Hepatocyte (in vitro differentiated cells): ENCODE measurements around the gene EGFL8. TPM values are rescaled to one million over a fixed set of nuclear protein-coding genes. Genes with fewer than 3 reads are reported as not detected.

Source experiments
- DNase-seq: peaks from one replicate; pipeline ENCODE4 v3.0.0-alpha.2; 2016; ENCODE audit warnings: low spot score
- H2AFZ ChIP-seq: fragments of 200-600 bp; sonication (generic); 2 replicates; pipeline ENCODE4 v1.6.0; 2016; ENCODE audit warnings: antibody characterized with exemption, mild to moderate bottlenecking
- H3K27ac ChIP-seq: fragments of 200-600 bp; sonication (generic); 2 replicates; pipeline ENCODE4 v1.5.1; 2016; ENCODE audit warnings: mild to moderate bottlenecking
- H3K27me3 ChIP-seq: fragments of 200-600 bp; sonication (generic); 2 replicates; pipeline ENCODE4 v1.6.1; 2016
- H3K36me3 ChIP-seq: fragments of 200-600 bp; sonication (generic); replicated peaks from 2 replicates; pipeline ENCODE4 v1.5.1; 2016; ENCODE audit warnings: low read depth; ENCODE audit not compliant: insufficient read depth
- H3K4me1 ChIP-seq: fragments of 200-600 bp; sonication (generic); 2 replicates; pipeline ENCODE4 v1.5.1; 2016; ENCODE audit warnings: mild to moderate bottlenecking, moderate library complexity; ENCODE audit not compliant: insufficient read depth
- H3K4me2 ChIP-seq: fragments of 200-600 bp; sonication (generic); 2 replicates; pipeline ENCODE4 v1.6.0; 2016
- H3K4me3 ChIP-seq: fragments of 200-600 bp; sonication (generic); 2 replicates; pipeline ENCODE4 v1.5.1; 2016; ENCODE audit warnings: mild to moderate bottlenecking
- H3K79me2 ChIP-seq: fragments of 200-600 bp; sonication (generic); 2 replicates; pipeline ENCODE4 v1.6.0; 2017; ENCODE audit warnings: mild to moderate bottlenecking
- H3K9me2 ChIP-seq: fragments of 200-600 bp; sonication (generic); replicated peaks from 2 replicates; pipeline ENCODE4 v1.6.0; 2017; ENCODE audit warnings: mild to moderate bottlenecking; ENCODE audit not compliant: insufficient read depth
- H3K9me3 ChIP-seq: fragments of 200-600 bp; sonication (generic); 2 replicates; pipeline ENCODE4 v1.5.1; 2016; ENCODE audit warnings: low read depth, mild to moderate bottlenecking
- H4K20me1 ChIP-seq: fragments of 200-600 bp; sonication (generic); 2 replicates; pipeline ENCODE4 v1.6.0; 2016; ENCODE audit warnings: mild to moderate bottlenecking; ENCODE audit not compliant: insufficient read depth, poor library complexity, severe bottlenecking
- EZH2 ChIP-seq: fragments of 200-600 bp; sonication (generic); IDR thresholded peaks from 2 replicates; pipeline ENCODE4 v1.6.1; 2016; ENCODE audit warnings: antibody characterized with exemption, mild to moderate bottlenecking, borderline replicate concordance
- EZH2phosphoT487 ChIP-seq: fragments of 200-600 bp; sonication (generic); IDR thresholded peaks from one replicate; pipeline ENCODE4 v1.6.1; 2018; ENCODE audit warnings: antibody characterized with exemption, mild to moderate bottlenecking, low read depth, moderate library complexity; ENCODE audit not compliant: unreplicated experiment, severe bottlenecking
- WGBS: methylation state at CpG from one replicate; pipeline ENCODE4 v1.1.6; 2016; ENCODE audit warnings: low lambda C conversion rate; ENCODE audit errors: missing lambda C conversion rate; 5-methylcytosine and 5-hydroxymethylcytosine counted together
- polyA plus RNA-seq: library from polyadenylated mRNA; unstranded; fragments of >200 nt; fragmentation: Nextera tagmentation; extraction: Ambion mirVana; gene quantifications from 2 replicates; pipeline ENCODE4 v1.2.1, GENCODE V29; 2016
- total RNA-seq: library from RNA; depleted of rRNA; stranded (reverse); fragments of >200 nt; gene quantifications from 2 replicates; pipeline ENCODE4 v1.2.3, GENCODE V29; 2014
- TF ChIP-seq, protein P1 (sequence below): fragments of 200-600 bp; sonication (generic); IDR thresholded peaks from 2 replicates; pipeline ENCODE4 v1.5.1; 2016; ENCODE audit warnings: antibody characterized with exemption, mild to moderate bottlenecking; ENCODE audit not compliant: poor library complexity

Gene EGFL8
- total and polyA plus RNA-seq, 2 experiments from 2014 or later: 4.5 to 12.2 TPM

DNA sequence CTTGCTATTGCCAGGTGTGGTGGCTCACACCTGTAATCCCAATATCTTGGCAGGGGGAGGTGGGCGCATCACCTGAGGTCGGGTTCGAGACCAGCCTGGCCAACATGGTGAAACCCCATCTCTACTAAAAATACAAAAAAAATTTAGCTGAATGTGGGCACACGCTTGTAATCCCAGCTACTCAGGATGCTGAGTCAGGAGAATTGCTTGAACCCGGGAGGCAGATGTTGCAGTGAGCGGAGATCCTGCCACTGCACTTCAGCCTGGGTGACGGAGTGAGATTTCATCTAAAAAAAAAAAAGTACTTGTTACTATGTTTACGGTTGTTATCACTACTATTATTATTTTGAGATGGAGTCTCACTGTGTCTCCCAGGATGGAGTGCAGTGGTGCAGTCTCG, 7.5 kb upstream of the EGFL8 start:
- no peak overlapping the region for H2AFZ ChIP-seq
- WGBS: 97% methylated on average over 9 of the region's 9 CpGs
- peaks cover 21% of the 10 kb centered on the region for H3K4me1 ChIP-seq
- H3K27ac ChIP-seq: no peak overlapping the region
- H3K9me2 ChIP-seq: no peaks in the 10 kb centered on the region
- H3K9me3 ChIP-seq: no peaks in the 10 kb centered on the region
- H3K4me2 ChIP-seq: no peak overlapping the region
- H3K36me3 ChIP-seq: peaks cover 6% of the 10 kb centered on the region
- H3K4me3 ChIP-seq: no peak overlapping the region
- no peaks in the 10 kb centered on the region for H3K27me3 ChIP-seq
- TF ChIP-seq EZH2 (no peak), EZH2phosphoT487 (no peak)
- TF ChIP-seq, protein P1, sequence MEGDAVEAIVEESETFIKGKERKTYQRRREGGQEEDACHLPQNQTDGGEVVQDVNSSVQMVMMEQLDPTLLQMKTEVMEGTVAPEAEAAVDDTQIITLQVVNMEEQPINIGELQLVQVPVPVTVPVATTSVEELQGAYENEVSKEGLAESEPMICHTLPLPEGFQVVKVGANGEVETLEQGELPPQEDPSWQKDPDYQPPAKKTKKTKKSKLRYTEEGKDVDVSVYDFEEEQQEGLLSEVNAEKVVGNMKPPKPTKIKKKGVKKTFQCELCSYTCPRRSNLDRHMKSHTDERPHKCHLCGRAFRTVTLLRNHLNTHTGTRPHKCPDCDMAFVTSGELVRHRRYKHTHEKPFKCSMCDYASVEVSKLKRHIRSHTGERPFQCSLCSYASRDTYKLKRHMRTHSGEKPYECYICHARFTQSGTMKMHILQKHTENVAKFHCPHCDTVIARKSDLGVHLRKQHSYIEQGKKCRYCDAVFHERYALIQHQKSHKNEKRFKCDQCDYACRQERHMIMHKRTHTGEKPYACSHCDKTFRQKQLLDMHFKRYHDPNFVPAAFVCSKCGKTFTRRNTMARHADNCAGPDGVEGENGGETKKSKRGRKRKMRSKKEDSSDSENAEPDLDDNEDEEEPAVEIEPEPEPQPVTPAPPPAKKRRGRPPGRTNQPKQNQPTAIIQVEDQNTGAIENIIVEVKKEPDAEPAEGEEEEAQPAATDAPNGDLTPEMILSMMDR: no peak
- peaks cover 28% of the 10 kb centered on the region for H3K79me2 ChIP-seq
- no peaks in the 10 kb centered on the region for H4K20me1 ChIP-seq
- no peak for DNase-seq

DNA sequence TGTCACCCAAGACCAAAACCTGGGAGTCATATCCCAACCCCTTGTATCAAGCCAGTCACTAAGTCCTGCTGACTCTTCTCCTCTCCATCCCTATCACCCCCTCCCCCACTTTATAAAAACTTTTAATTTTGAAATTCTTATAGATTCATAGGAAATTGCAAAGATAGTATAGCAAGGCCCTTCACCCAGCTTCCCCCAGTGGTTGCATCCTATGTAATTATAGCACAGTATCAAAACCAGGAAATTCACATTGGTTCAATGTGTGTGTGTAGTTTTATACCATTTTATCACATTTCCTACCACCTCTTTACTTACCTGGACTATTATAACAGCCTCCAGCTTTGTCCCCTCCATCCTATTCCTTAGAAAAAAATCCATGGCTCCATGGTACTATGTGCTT, 6.3 kb upstream of the EGFL8 start:
- Histone ChIP-seq H3K27ac (no peak overlapping the region), H2AFZ (no peak overlapping the region), H3K36me3 (peaks cover 6% of the 10 kb centered on the region), H3K79me2 (peaks cover 28% of the 10 kb centered on the region), H3K9me3 (no peaks in the 10 kb centered on the region), H3K9me2 (no peaks in the 10 kb centered on the region), H3K27me3 (no peaks in the 10 kb centered on the region), H3K4me1 (peaks cover 10% of the 10 kb centered on the region), H3K4me2 (no peak overlapping the region), H3K4me3 (no peak overlapping the region), H4K20me1 (no peaks in the 10 kb centered on the region)
- TF ChIP-seq, protein P1: no peak
- no peak for TF ChIP-seq EZH2
- TF ChIP-seq EZH2phosphoT487: no peak
- DNase-seq: no peak

DNA sequence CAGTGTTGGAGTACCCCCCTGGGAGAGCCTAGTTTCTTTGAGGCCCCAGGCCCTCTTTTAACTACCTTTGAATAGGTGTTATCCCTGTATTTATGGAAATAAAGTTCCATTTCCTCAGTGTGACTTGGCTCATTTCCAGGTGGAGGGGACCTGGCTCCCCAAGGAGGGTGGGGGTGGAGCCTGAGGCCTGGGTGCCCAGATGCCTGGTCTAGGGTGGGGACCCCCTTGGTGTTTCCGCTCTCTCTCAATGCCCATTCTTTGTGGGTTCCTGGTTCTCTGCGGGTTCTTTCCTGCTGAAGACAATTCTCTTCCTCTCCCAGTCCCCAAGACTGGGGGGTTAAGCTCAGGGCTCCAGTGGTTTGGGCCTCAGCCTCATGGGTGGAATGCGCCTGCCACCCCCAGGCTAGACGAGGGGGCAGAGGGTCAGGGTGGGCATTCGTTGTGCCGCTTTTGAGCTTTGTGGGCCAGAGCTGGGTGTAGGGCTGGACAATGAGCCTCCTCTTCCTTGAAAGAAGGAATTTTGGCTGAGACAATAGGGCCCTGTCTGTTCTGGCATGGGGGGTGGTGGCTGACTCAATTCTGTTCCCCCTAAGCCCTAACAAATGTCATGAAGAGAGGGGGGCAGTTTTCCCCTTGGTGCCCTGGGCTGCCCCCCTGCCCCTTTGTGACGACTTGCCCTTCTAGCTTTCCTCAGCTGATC, 686 bp upstream of the EGFL8 start:
- Histone ChIP-seq H3K79me2 (no peaks in the 10 kb centered on the region), H3K4me2 (no peak overlapping the region), H3K36me3 (no peaks in the 10 kb centered on the region), H3K4me3 (no peak overlapping the region), H3K4me1 (peaks cover 5% of the 10 kb centered on the region), H3K9me2 (no peaks in the 10 kb centered on the region), H3K27ac (no peak overlapping the region), H4K20me1 (no peaks in the 10 kb centered on the region), H3K9me3 (no peaks in the 10 kb centered on the region), H3K27me3 (no peaks in the 10 kb centered on the region), H2AFZ (no peak overlapping the region)
- TF ChIP-seq, protein P1: no peak
- TF ChIP-seq EZH2: no peak
- TF ChIP-seq EZH2phosphoT487: no peak
- no peak for DNase-seq
- WGBS: 93% methylated on average over 7 of the region's 7 CpGs
